Measurements from ENCODE around the gene PARD3B. TPM values are rescaled to one million over a fixed set of nuclear protein-coding genes. Genes with fewer than 3 reads are reported as not detected.

PARD3B gene
- polyA plus RNA-seq, 3 donors = not detected

DNA sequence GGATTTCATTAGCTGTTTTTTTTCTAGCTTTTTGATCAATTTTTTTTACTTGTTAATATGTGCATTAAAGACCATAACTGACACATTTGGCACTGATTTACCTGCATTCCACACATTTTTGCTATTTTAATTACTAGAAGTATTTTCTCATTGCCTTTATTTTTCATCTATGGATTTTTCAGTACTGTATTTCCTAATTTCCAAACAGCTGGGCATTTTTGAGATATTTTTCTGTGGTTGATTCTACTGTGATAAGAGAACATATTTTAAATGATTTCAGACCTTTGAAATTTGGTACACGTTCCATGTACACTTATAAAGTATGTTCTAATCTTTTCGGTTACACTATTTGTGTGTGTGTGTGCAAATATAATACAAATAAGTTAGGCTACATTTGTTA lies 135.3 kb downstream of the PARD3B start:
- H3K36me3 ChIP-seq (replicated peaks in 1 of 2; ENCODE audit: control insufficient read depth in 1 of 2, insufficient read depth in 2 of 2, low read length in 2 of 2) = no peaks in the 10 kb centered on the region
- H3K9ac ChIP-seq (ENCODE audit: insufficient read depth, low read length, poor library complexity, severe bottlenecking) = no peak overlapping the region
- H3K4me3 Mint-ChIP-seq = no peak overlapping the region
- H3K27ac ChIP-seq (ENCODE audit: low read depth in 1 of 2, low read length in 2 of 2) = no peak overlapping the region
- H3K27ac Mint-ChIP-seq = no peak overlapping the region
- H3K27me3 Mint-ChIP-seq (ENCODE audit: low read depth in 3 of 3) = peaks cover 0 to 2% (median 0%) of the 10 kb centered on the region in 3 donors
- H3K79me2 ChIP-seq (ENCODE audit: insufficient read depth, low read length) = no peaks in the 10 kb centered on the region
- no CpG with 5 or more reads among the region's 2 CpGs for WGBS (ENCODE audit: insufficient coverage)
- TF ChIP-seq, protein P1, sequence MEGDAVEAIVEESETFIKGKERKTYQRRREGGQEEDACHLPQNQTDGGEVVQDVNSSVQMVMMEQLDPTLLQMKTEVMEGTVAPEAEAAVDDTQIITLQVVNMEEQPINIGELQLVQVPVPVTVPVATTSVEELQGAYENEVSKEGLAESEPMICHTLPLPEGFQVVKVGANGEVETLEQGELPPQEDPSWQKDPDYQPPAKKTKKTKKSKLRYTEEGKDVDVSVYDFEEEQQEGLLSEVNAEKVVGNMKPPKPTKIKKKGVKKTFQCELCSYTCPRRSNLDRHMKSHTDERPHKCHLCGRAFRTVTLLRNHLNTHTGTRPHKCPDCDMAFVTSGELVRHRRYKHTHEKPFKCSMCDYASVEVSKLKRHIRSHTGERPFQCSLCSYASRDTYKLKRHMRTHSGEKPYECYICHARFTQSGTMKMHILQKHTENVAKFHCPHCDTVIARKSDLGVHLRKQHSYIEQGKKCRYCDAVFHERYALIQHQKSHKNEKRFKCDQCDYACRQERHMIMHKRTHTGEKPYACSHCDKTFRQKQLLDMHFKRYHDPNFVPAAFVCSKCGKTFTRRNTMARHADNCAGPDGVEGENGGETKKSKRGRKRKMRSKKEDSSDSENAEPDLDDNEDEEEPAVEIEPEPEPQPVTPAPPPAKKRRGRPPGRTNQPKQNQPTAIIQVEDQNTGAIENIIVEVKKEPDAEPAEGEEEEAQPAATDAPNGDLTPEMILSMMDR (IDR thresholded peaks at IDR 0.05) = no peak
- no peaks in the 10 kb centered on the region for H3K27me3 ChIP-seq (ENCODE audit: control insufficient read depth in 2 of 2, insufficient read depth in 2 of 2, low read length in 2 of 2)
- DNase-seq = no peak
- H3K9me3 Mint-ChIP-seq = peaks cover 0 to 8% (median 3%) of the 10 kb centered on the region in 7 donors
- peaks cover 0 to 6% of the 10 kb centered on the region in 2 donors for H3K9me3 ChIP-seq (replicated peaks in 1 of 2; ENCODE audit: control insufficient read depth in 1 of 2, insufficient read depth in 1 of 2, low read length in 2 of 2)
- H3K36me3 Mint-ChIP-seq = no peaks in the 10 kb centered on the region
- no peak overlapping the region for H3K4me3 ChIP-seq (replicated peaks in 1 of 3; ENCODE audit: low read depth in 2 of 3, low read length in 3 of 3)
- no peak overlapping the region for H2AFZ ChIP-seq (ENCODE audit: insufficient read depth, low read depth, low read length, poor library complexity, severe bottlenecking)
- no peak overlapping the region for H3K4me2 ChIP-seq (replicated peaks; ENCODE audit: extremely low read depth, low read length, poor library complexity, severe bottlenecking)
- no peaks in the 10 kb centered on the region for H4K20me1 ChIP-seq (ENCODE audit: insufficient read depth, low read length)
- no peaks in the 10 kb centered on the region for H3K4me1 Mint-ChIP-seq
- intact Hi-C loops (cut with micrococcal nuclease) = no loop called here
- no peaks in the 10 kb centered on the region for H3K4me1 ChIP-seq (ENCODE audit: control insufficient read depth in 1 of 2, insufficient read depth in 2 of 2, low read length in 2 of 2)

DNA sequence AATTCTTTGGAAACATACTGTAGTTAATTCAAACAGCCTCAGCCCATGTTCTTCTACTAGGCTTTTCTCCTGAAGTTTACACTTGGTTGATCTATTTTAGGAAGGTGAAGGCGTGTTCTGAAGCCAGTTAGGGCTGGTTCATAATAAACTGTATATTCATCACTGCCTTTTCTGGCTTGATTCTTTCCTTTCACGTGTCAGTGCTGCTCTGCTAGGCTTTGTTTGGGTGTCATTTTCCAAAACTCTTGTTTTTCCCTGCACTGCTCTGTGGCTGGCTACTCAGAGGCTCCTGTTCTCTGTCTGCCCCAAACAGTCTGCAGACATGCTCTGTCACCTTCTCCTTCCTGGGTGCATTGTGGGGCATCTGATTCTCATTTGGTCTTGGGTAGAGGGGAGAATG lies 136.1 kb downstream of the PARD3B start:
- Histone ChIP-seq H3K79me2 (ENCODE audit: insufficient read depth, low read length) (no peaks in the 10 kb centered on the region), H3K9me3 (replicated peaks in 1 of 2; ENCODE audit: control insufficient read depth in 1 of 2, insufficient read depth in 1 of 2, low read length in 2 of 2) (peaks cover 0 to 6% of the 10 kb centered on the region in 2 donors), H3K27ac (ENCODE audit: low read depth in 1 of 2, low read length in 2 of 2) (no peak overlapping the region), H4K20me1 (ENCODE audit: insufficient read depth, low read length) (no peaks in the 10 kb centered on the region), H3K4me1 (ENCODE audit: control insufficient read depth in 1 of 2, insufficient read depth in 2 of 2, low read length in 2 of 2) (no peaks in the 10 kb centered on the region), H3K4me3 (replicated peaks in 1 of 3; ENCODE audit: low read depth in 2 of 3, low read length in 3 of 3) (no peak overlapping the region), H3K9ac (ENCODE audit: insufficient read depth, low read length, poor library complexity, severe bottlenecking) (no peak overlapping the region), H3K27me3 (ENCODE audit: control insufficient read depth in 2 of 2, insufficient read depth in 2 of 2, low read length in 2 of 2) (no peaks in the 10 kb centered on the region), H3K36me3 (replicated peaks in 1 of 2; ENCODE audit: control insufficient read depth in 1 of 2, insufficient read depth in 2 of 2, low read length in 2 of 2) (no peaks in the 10 kb centered on the region), H3K4me2 (replicated peaks; ENCODE audit: extremely low read depth, low read length, poor library complexity, severe bottlenecking) (no peak overlapping the region), H2AFZ (ENCODE audit: insufficient read depth, low read depth, low read length, poor library complexity, severe bottlenecking) (no peak overlapping the region)
- H3K27ac Mint-ChIP-seq = no peak overlapping the region
- H3K4me1 Mint-ChIP-seq = no peaks in the 10 kb centered on the region
- intact Hi-C loops (cut with micrococcal nuclease) = no loop called here
- DNase-seq = no peak
- peaks cover 0 to 2% (median 0%) of the 10 kb centered on the region in 3 donors for H3K27me3 Mint-ChIP-seq (ENCODE audit: low read depth in 3 of 3)
- H3K36me3 Mint-ChIP-seq = no peaks in the 10 kb centered on the region
- WGBS (ENCODE audit: insufficient coverage) = 100% methylated on average over 1 of the region's 2 CpGs
- TF ChIP-seq, protein P1 (IDR thresholded peaks at IDR 0.05) = no peak
- peaks cover 0 to 8% (median 3%) of the 10 kb centered on the region in 7 donors for H3K9me3 Mint-ChIP-seq
- no peak overlapping the region for H3K4me3 Mint-ChIP-seq

All from CD14-positive monocyte (primary cell).